Rectal smooth muscle tissue (tissue), 1 donor: ENCODE data around the gene GRIA4.

Experiments used
- H3K27ac ChIP-seq: one replicate; pipeline ENCODE4 v1.7.0; 2013; ENCODE audit warnings: low read depth, low read length, inconsistent platforms
- H3K27me3 ChIP-seq: one replicate; pipeline ENCODE4 v1.7.0; 2013; ENCODE audit warnings: low read length; ENCODE audit not compliant: control insufficient read depth, insufficient read depth
- H3K36me3 ChIP-seq: one replicate; pipeline ENCODE4 v1.7.0; 2013; ENCODE audit warnings: low read length; ENCODE audit not compliant: control insufficient read depth, insufficient read depth
- H3K4me1 ChIP-seq: one replicate; pipeline ENCODE4 v1.7.0; 2013; ENCODE audit warnings: low read length; ENCODE audit not compliant: control insufficient read depth, insufficient read depth
- H3K4me3 ChIP-seq: one replicate; pipeline ENCODE4 v1.7.0; 2013; ENCODE audit warnings: low read length
- H3K9ac ChIP-seq: one replicate; pipeline ENCODE4 v1.7.0; 2013; ENCODE audit warnings: low read length

GRIA4 gene

GRCh38 chr11:106015066-106015465 lies 405.2 kb downstream of the GRIA4 start:
- Histone ChIP-seq H3K4me1 (no peaks in the 10 kb centered on the region), H3K4me3 (no peak overlapping the region), H3K27ac (no peak overlapping the region)

GRCh38 chr11:106017093-106017492 lies 407.2 kb downstream of the GRIA4 start:
- peaks cover 7% of the 10 kb centered on the region for H3K4me1 ChIP-seq
- no peaks in the 10 kb centered on the region for H3K27me3 ChIP-seq
- H3K4me3 ChIP-seq = no peak overlapping the region
- no peak overlapping the region for H3K9ac ChIP-seq
- no peak overlapping the region for H3K27ac ChIP-seq
- no peaks in the 10 kb centered on the region for H3K36me3 ChIP-seq

More at GRCh38 chr11:106015066-106015465, 405.2 kb downstream of the GRIA4 start:
- Histone ChIP-seq H3K9ac (no peak overlapping the region), H3K36me3 (no peaks in the 10 kb centered on the region), H3K27me3 (no peaks in the 10 kb centered on the region)

- H3K9ac ChIP-seq = peak overlapping the region; percentile 66
- H3K27me3 ChIP-seq = no peaks in the 10 kb centered on the region
- peak overlapping the region; percentile 94 for H3K4me3 ChIP-seq
- no peaks in the 10 kb centered on the region for H3K36me3 ChIP-seq
- H3K4me1 ChIP-seq = peaks cover 7% of the 10 kb centered on the region
- H3K27ac ChIP-seq = peak overlapping the region; percentile 82
These were observed 411.5 kb downstream of the GRIA4 start for GRCh38 chr11:106021181-106021966.

GRCh38 chr11:106021967-106022794 lies 412.3 kb downstream of the GRIA4 start, which contains the start of gene MSANTD4:
TSS of gene MSANTD4 (minus strand) at chr11:106022240. CDS start at chr11:106010917, 11,323 bp downstream.
- no peaks in the 10 kb centered on the region for H3K36me3 ChIP-seq

GRCh38 chr11:106022795-106023275 lies 413.0 kb downstream of the GRIA4 start:
- Histone ChIP-seq H3K9ac (no peak overlapping the region), H3K4me1 (peaks cover 7% of the 10 kb centered on the region), H3K27ac (peak overlapping the region; percentile 83), H3K27me3 (no peaks in the 10 kb centered on the region), H3K4me3 (peak overlapping the region; percentile 94), H3K36me3 (no peaks in the 10 kb centered on the region)

More at GRCh38 chr11:106021967-106022794, 412.3 kb downstream of the GRIA4 start, which contains the start of gene MSANTD4:
- peaks cover 7% of the 10 kb centered on the region for H3K4me1 ChIP-seq
- peak within 1 kb of the TSS; percentile 94 for H3K4me3 ChIP-seq
- peak within 1 kb of the TSS; percentile 83 for H3K27ac ChIP-seq
- H3K27me3 ChIP-seq = no peaks in the 10 kb centered on the region
- peak within 1 kb of the TSS; percentile 66 for H3K9ac ChIP-seq

- no peak overlapping the region for H3K9ac ChIP-seq
- no peak overlapping the region for H3K27ac ChIP-seq
- H3K4me3 ChIP-seq = no peak overlapping the region
- no peaks in the 10 kb centered on the region for H3K36me3 ChIP-seq
- no peaks in the 10 kb centered on the region for H3K27me3 ChIP-seq
- no peaks in the 10 kb centered on the region for H3K4me1 ChIP-seq
These were observed 420.7 kb downstream of the GRIA4 start for GRCh38 chr11:106030609-106031008.

GRCh38 chr11:106031202-106031810 lies 421.4 kb downstream of the GRIA4 start:
- Histone ChIP-seq H3K36me3 (no peaks in the 10 kb centered on the region), H3K27ac (no peak overlapping the region), H3K9ac (no peak overlapping the region), H3K27me3 (no peaks in the 10 kb centered on the region), H3K4me1 (no peaks in the 10 kb centered on the region), H3K4me3 (no peak overlapping the region)
